WTC11 (cell line): Measurements from ENCODE around the gene MYRF. TPM values are rescaled to one million over a fixed set of nuclear protein-coding genes. Genes with fewer than 3 reads are reported as not detected.

ENCODE experiments used
- ATAC-seq: fragments of 200-7000 bp; cut with Tn5 transposase; 2 replicates; pipeline ENCODE4 v1.10.0; 2021; ENCODE audit warnings: mild to moderate bottlenecking, moderate library complexity
- CTCF ChIA-PET: fragments of 300-600 bp; sonication (Branson Sonifier 250); formaldehyde crosslinking; loops from one replicate; lab custom pipeline; 2021; ENCODE audit warnings: antibody characterized with exemption; lab: Charles Lee
- POLR2A ChIA-PET: fragments of 350-600 bp; sonication (Branson Sonifier 250); formaldehyde crosslinking; loops from one replicate; lab custom pipeline; 2021; ENCODE audit warnings: antibody characterized with exemption; lab: Charles Lee
- DNase-seq: peaks from one replicate; pipeline ENCODE4 v3.0.0; 2021; ENCODE audit warnings: low spot score
- H3K27ac Mint-ChIP-seq: 2 replicates; pipeline ENCODE4 v1.8.0; 2021; ENCODE audit warnings: mixed read lengths
- H3K27me3 Mint-ChIP-seq: 2 replicates; pipeline ENCODE4 v1.8.0; 2021; ENCODE audit warnings: low read depth, mild to moderate bottlenecking, moderate library complexity, mixed read lengths
- H3K36me3 Mint-ChIP-seq: 2 replicates; pipeline ENCODE4 v1.8.0; 2021; ENCODE audit warnings: mixed read lengths
- H3K4me1 Mint-ChIP-seq: 2 replicates; pipeline ENCODE4 v1.8.0; 2022; ENCODE audit warnings: mixed read lengths
- H3K4me3 Mint-ChIP-seq: 2 replicates; pipeline ENCODE4 v1.8.0; 2021; ENCODE audit warnings: mild to moderate bottlenecking, moderate library complexity, mixed read lengths
- H3K9me3 Mint-ChIP-seq: 2 replicates; pipeline ENCODE4 v1.8.0; 2021; ENCODE audit warnings: mixed read lengths
- ARID4B ChIP-seq: sonication (generic); formaldehyde crosslinking; IDR thresholded peaks from 2 replicates; pipeline ENCODE4 v1.8.0; 2023; ENCODE audit warnings: missing genetic modification reagents, mild to moderate bottlenecking, borderline replicate concordance
- CREB1 ChIP-seq: sonication (generic); formaldehyde crosslinking; IDR thresholded peaks from 2 replicates; pipeline ENCODE4 v1.8.0; 2023; ENCODE audit warnings: mild to moderate bottlenecking, missing genetic modification reagents
- CTCF ChIP-seq: fragments of 200-600 bp; IDR thresholded peaks from 2 replicates; pipeline ENCODE4 v1.8.0; 2022; ENCODE audit warnings: antibody characterized with exemption
- E2F1 ChIP-seq: sonication (generic); formaldehyde crosslinking; IDR thresholded peaks from 2 replicates; pipeline ENCODE4 v1.8.0; 2022; ENCODE audit warnings: mild to moderate bottlenecking, missing genetic modification reagents
- EMX1 ChIP-seq: fragments of 250-450 bp; sonication (Bioruptor Pico); IDR thresholded peaks from 2 replicates; pipeline ENCODE4 v1.8.0; 2021; ENCODE audit warnings: mild to moderate bottlenecking
- FOXK1 ChIP-seq: sonication (generic); formaldehyde crosslinking; IDR thresholded peaks from 2 replicates; pipeline ENCODE4 v1.8.0; 2022; ENCODE audit warnings: mild to moderate bottlenecking, moderate library complexity, missing genetic modification reagents
- FOXP1 ChIP-seq: sonication (generic); formaldehyde crosslinking; IDR thresholded peaks from 2 replicates; pipeline ENCODE4 v1.8.0; 2022; ENCODE audit warnings: missing genetic modification reagents, mild to moderate bottlenecking, moderate library complexity, borderline replicate concordance
- FOXP4 ChIP-seq: sonication (generic); formaldehyde crosslinking; IDR thresholded peaks from 2 replicates; pipeline ENCODE4 v1.8.0; 2022; ENCODE audit warnings: mild to moderate bottlenecking, missing genetic modification reagents
- GABPB1 ChIP-seq: sonication (generic); formaldehyde crosslinking; IDR thresholded peaks from 2 replicates; pipeline ENCODE4 v1.8.1; 2023; ENCODE audit warnings: mild to moderate bottlenecking, missing genetic modification reagents
- HMGA2 ChIP-seq: fragments of 250-450 bp; sonication (Bioruptor Pico); IDR thresholded peaks from 2 replicates; pipeline ENCODE4 v1.4.0; 2021; ENCODE audit warnings: mild to moderate bottlenecking, moderate library complexity
- IRF2 ChIP-seq: sonication (generic); formaldehyde crosslinking; IDR thresholded peaks from 2 replicates; pipeline ENCODE4 v1.8.0; 2022; ENCODE audit warnings: low read depth, missing genetic modification reagents, borderline replicate concordance
- JAZF1 ChIP-seq: fragments of 250-450 bp; sonication (Bioruptor Pico); IDR thresholded peaks from 2 replicates; pipeline ENCODE4 v1.9.0; 2021; ENCODE audit warnings: moderate library complexity, mild to moderate bottlenecking, inconsistent platforms
- MAX ChIP-seq: sonication (generic); formaldehyde crosslinking; IDR thresholded peaks from 2 replicates; pipeline ENCODE4 v1.8.0; 2022; ENCODE audit warnings: mild to moderate bottlenecking, missing genetic modification reagents
- PRRX2 ChIP-seq: fragments of 250-450 bp; sonication (Bioruptor Pico); IDR thresholded peaks from 2 replicates; pipeline ENCODE4 v1.8.0; 2021; ENCODE audit warnings: mild to moderate bottlenecking
- RELA ChIP-seq: sonication (generic); formaldehyde crosslinking; IDR thresholded peaks from 2 replicates; pipeline ENCODE4 v1.8.1; 2022; ENCODE audit warnings: missing genetic modification reagents, mild to moderate bottlenecking, borderline replicate concordance
- SMAD3 ChIP-seq: sonication (generic); formaldehyde crosslinking; IDR thresholded peaks from 2 replicates; pipeline ENCODE4 v1.8.0; 2022; ENCODE audit warnings: missing genetic modification reagents, mild to moderate bottlenecking, borderline replicate concordance
- SP1 ChIP-seq: sonication (generic); formaldehyde crosslinking; conservative IDR thresholded peaks from 2 replicates; pipeline ENCODE4 v1.8.1; 2022; ENCODE audit warnings: missing genetic modification reagents
- ZNF281 ChIP-seq: sonication (generic); formaldehyde crosslinking; IDR thresholded peaks from 2 replicates; pipeline ENCODE4 v1.8.0; 2023; ENCODE audit warnings: mild to moderate bottlenecking, missing genetic modification reagents
- ZSCAN18 ChIP-seq: fragments of 250-450 bp; sonication (Bioruptor Pico); IDR thresholded peaks from 2 replicates; pipeline ENCODE4 v2.1.2; 2022; ENCODE audit warnings: mild to moderate bottlenecking, moderate library complexity
- total RNA-seq: library from RNA; stranded (reverse); gene quantifications from 3 replicates; pipeline ENCODE4 v1.2.3, GENCODE V29; 2021

The MYRF gene
- total RNA-seq, 1 experiment from 2014 or later = 5.9 TPM

GRCh38 chr11:61734767-61735166 is 17.7 kb upstream of the MYRF start:
- Mint-ChIP-seq H3K4me1 (peaks cover 2% of the 10 kb centered on the region; the same call in 1 of the 2 replicates), H3K9me3 (no peaks in the 10 kb centered on the region), H3K36me3 (no peaks in the 10 kb centered on the region), H3K27me3 (no peaks in the 10 kb centered on the region), H3K27ac (no peak overlapping the region), H3K4me3 (no peak overlapping the region)
- DNase-seq = no peak
- ChIA-PET CTCF (interaction anchor here (0.7 to 4.6 kb wide), 8 partner anchors 14 to 96 kb away, joined by 3 to 71 read pairs (median 16); no protein-coding TSS in a partner anchor), POLR2A (no interaction called here)
- TF ChIP-seq PRRX2 (CRISPR knock-in tag) (no peak), ARID4B (CRISPR knock-in tag) (no peak), SMAD3 (CRISPR knock-in tag) (no peak), FOXP4 (CRISPR knock-in tag) (no peak), JAZF1 (CRISPR knock-in tag) (no peak), FOXP1 (no peak), MAX (no peak)
- ATAC-seq = no peak

GRCh38 chr11:61735391-61735790 is 17.0 kb upstream of the MYRF start:
- no peaks in the 10 kb centered on the region for H3K36me3 Mint-ChIP-seq
- no peak overlapping the region for H3K4me3 Mint-ChIP-seq
- no peak overlapping the region for H3K27ac Mint-ChIP-seq
- POLR2A ChIA-PET = no interaction called here
- ATAC-seq (no peak), DNase-seq (no peak)
- H3K9me3 Mint-ChIP-seq = no peaks in the 10 kb centered on the region
- CTCF ChIA-PET = interaction anchor here (1.1 to 4.6 kb wide), 4 partner anchors 14 to 64 kb away, joined by 3 to 67 read pairs (median 16); no protein-coding TSS in a partner anchor
- H3K27me3 Mint-ChIP-seq = no peaks in the 10 kb centered on the region
- TF ChIP-seq JAZF1 (CRISPR knock-in tag) (no peak), GABPB1 (CRISPR knock-in tag) (no peak), SP1 (CRISPR knock-in tag) (no peak), ZNF281 (no peak), EMX1 (CRISPR knock-in tag) (no peak), HMGA2 (CRISPR knock-in tag) (no peak)
- peaks cover 2% of the 10 kb centered on the region; the same call in 1 of the 2 replicates for H3K4me1 Mint-ChIP-seq

- Mint-ChIP-seq H3K4me1 (peaks cover 2% of the 10 kb centered on the region; the same call in 1 of the 2 replicates), H3K4me3 (no peak overlapping the region), H3K9me3 (no peaks in the 10 kb centered on the region), H3K36me3 (no peaks in the 10 kb centered on the region), H3K27me3 (no peaks in the 10 kb centered on the region), H3K27ac (no peak overlapping the region)
- DNase-seq (no peak), ATAC-seq (no peak)
- CTCF ChIA-PET = interaction anchor here (4.4 kb wide), 1 partner anchor 12 kb away, joined by 46 read pairs; no protein-coding TSS in a partner anchor
- POLR2A ChIA-PET = no interaction called here
- TF ChIP-seq GABPB1 (CRISPR knock-in tag) (no peak), ZSCAN18 (CRISPR knock-in tag) (no peak), IRF2 (CRISPR knock-in tag) (no peak), FOXK1 (CRISPR knock-in tag) (no peak), CTCF (no peak), RELA (CRISPR knock-in tag) (no peak), E2F1 (no peak), CREB1 (no peak)
Observed at GRCh38 chr11:61736310-61736709, 16.1 kb upstream of the MYRF start.
